GM12878 (cell line): ENCODE results near the gene NAP1L2. TPM values are rescaled to one million over a fixed set of nuclear protein-coding genes. Genes with fewer than 3 reads are reported as not detected.

ENCODE experiments used
- ATAC-seq: fragments of 200-7000 bp; cut with Tn5 transposase; 3 replicates; pipeline ENCODE4 v1.9.1; 2020; ENCODE audit warnings: mild to moderate bottlenecking, moderate library complexity
- BruUV-seq: library from RNA; stranded (reverse); fragments of 400-500 nt; replicated peaks from 2 replicates; lab custom pipeline; 2021; lab: Mats Ljungman, UMichigan
- CTCF ChIA-PET: fragments of 300-600 bp; sonication (Branson Sonifier 250); formaldehyde crosslinking; extraction: SDS; loops from one replicate; lab custom pipeline; 2021; ENCODE audit warnings: inconsistent platforms; lab: Yijun Ruan, JAX
- POLR2A ChIA-PET: fragments of 350-600 bp; formaldehyde crosslinking; extraction: SDS; loops from one replicate; lab custom pipeline; 2021; ENCODE audit warnings: inconsistent platforms; lab: Charles Lee
- RAD21 ChIA-PET: fragments of 300-600 bp; sonication (Branson Sonifier 250); formaldehyde crosslinking; loops from one replicate; lab custom pipeline; 2023; ENCODE audit warnings: antibody characterized with exemption; ENCODE audit not compliant: unreplicated experiment; lab: Charles Lee
- SMC1A ChIA-PET: fragments of 300-600 bp; sonication (Branson Sonifier 250); formaldehyde crosslinking; loops from one replicate; lab custom pipeline; 2023; ENCODE audit not compliant: unreplicated experiment, uncharacterized antibody; lab: Charles Lee
- DNase-seq: peaks from one replicate; pipeline ENCODE4 v3.0.0-alpha.2; 2011; ENCODE audit warnings: low read depth, low spot score
- FAIRE-seq: peaks from 3 replicates; lab custom pipeline; 2011; peaks lifted over from hg19 to GRCh38; lab: Jason Lieb, UNC
- H2AFZ ChIP-seq: 2 replicates; pipeline ENCODE4 v1.6.0; 2011; ENCODE audit warnings: low read depth, low read length, control low read depth; ENCODE audit not compliant: control insufficient read depth
- H3K27ac ChIP-seq: 2 replicates; pipeline ENCODE4 v1.5.1; 2011; ENCODE audit warnings: control low read depth; ENCODE audit not compliant: control insufficient read depth, insufficient read depth
- H3K27me3 ChIP-seq, 2 experiments: replicated peaks in 1 of 2; 2 replicates each; pipeline versions ENCODE4 v1.6.0 to v1.6.1; 2011; ENCODE audit warnings: low read length in 1 of 2; ENCODE audit not compliant: control insufficient read depth in 2 of 2, insufficient read depth in 2 of 2
- H3K36me3 ChIP-seq, 2 experiments: 2 replicates each; pipeline ENCODE4 v1.5.1; 2011; ENCODE audit warnings: low read length in 1 of 2; ENCODE audit not compliant: control insufficient read depth in 2 of 2, insufficient read depth in 2 of 2
- H3K4me1 ChIP-seq: 2 replicates; pipeline ENCODE4 v1.6.1; 2011; ENCODE audit warnings: mild to moderate bottlenecking, low read length, moderate library complexity, mixed read lengths; ENCODE audit not compliant: control insufficient read depth, insufficient read depth
- H3K4me2 ChIP-seq: 2 replicates; pipeline ENCODE4 v1.6.0; 2011; ENCODE audit warnings: control low read depth; ENCODE audit not compliant: control insufficient read depth, insufficient read depth
- H3K4me3 ChIP-seq: fragments of 200-600 bp; sonication (generic); 2 replicates; pipeline ENCODE4 v1.5.1; 2016
- H3K79me2 ChIP-seq: 2 replicates; pipeline ENCODE4 v1.6.0; 2011; ENCODE audit warnings: low read length; ENCODE audit not compliant: control insufficient read depth, insufficient read depth
- H3K9ac ChIP-seq: 2 replicates; pipeline ENCODE4 v1.8.0; 2011; ENCODE audit warnings: low read length, control low read depth, mixed read lengths; ENCODE audit not compliant: control insufficient read depth, insufficient read depth
- H3K9me3 ChIP-seq: replicated peaks from 3 replicates; pipeline ENCODE4 v1.5.1; 2011; ENCODE audit warnings: mild to moderate bottlenecking, low read length; ENCODE audit not compliant: control insufficient read depth, insufficient read depth
- H4K20me1 ChIP-seq: 2 replicates; pipeline ENCODE4 v1.6.0; 2011; ENCODE audit not compliant: control insufficient read depth, insufficient read depth
- ATF7 ChIP-seq: fragments of 450-650 bp; IDR thresholded peaks from 2 replicates; pipeline ENCODE4 v1.6.1; 2016; ENCODE audit warnings: low read depth, mild to moderate bottlenecking
- BACH1 ChIP-seq: fragments of 450-650 bp; IDR thresholded peaks from 2 replicates; pipeline ENCODE4 v1.6.1; 2017; ENCODE audit warnings: mild to moderate bottlenecking, borderline replicate concordance
- CEBPB ChIP-seq, 2 experiments: fragments of 150-350 bp in 1 of 2; IDR thresholded peaks; 2 replicates each; pipeline ENCODE4 v1.6.1; 2012 to 2014; ENCODE audit warnings: low read depth in 2 of 2, low read length in 2 of 2, borderline replicate concordance in 1 of 2, inconsistent platforms in 1 of 2
- ELK1 ChIP-seq: IDR thresholded peaks from 2 replicates; pipeline ENCODE4 v1.6.1; 2012; ENCODE audit warnings: low read depth, low read length, improper control_type of control experiment
- HCFC1 ChIP-seq: fragments of 150-350 bp; IDR thresholded peaks from 2 replicates; pipeline ENCODE4 v1.6.1; 2014; ENCODE audit warnings: low read length
- HDAC2 ChIP-seq: fragments of 200-600 bp; sonication (generic); IDR thresholded peaks from 2 replicates; pipeline ENCODE4 v1.6.1; 2017
- HDAC6 ChIP-seq: fragments of 200-600 bp; sonication (generic); IDR thresholded peaks from one replicate; pipeline ENCODE4 v1.8.0; 2017; ENCODE audit warnings: antibody characterized with exemption; ENCODE audit not compliant: unreplicated experiment
- HDGF ChIP-seq: fragments of 450-650 bp; IDR thresholded peaks from 2 replicates; pipeline ENCODE4 v1.6.1; 2016; ENCODE audit warnings: antibody characterized with exemption
- IRF4 ChIP-seq: IDR thresholded peaks from 2 replicates; pipeline ENCODE4 v1.6.1; 2011; ENCODE audit warnings: low read depth, low read length
- KDM1A ChIP-seq: fragments of 200-600 bp; sonication (generic); IDR thresholded peaks from 2 replicates; pipeline ENCODE4 v1.6.1; 2016; ENCODE audit warnings: borderline replicate concordance
- LARP7 ChIP-seq: fragments of 450-650 bp; IDR thresholded peaks from 2 replicates; pipeline ENCODE4 v1.6.1; 2017; ENCODE audit warnings: mild to moderate bottlenecking
- MTA2 ChIP-seq: fragments of 450-650 bp; IDR thresholded peaks from 2 replicates; pipeline ENCODE4 v1.6.1; 2016; ENCODE audit warnings: low read depth, mild to moderate bottlenecking, moderate library complexity
- PAX5 ChIP-seq: IDR thresholded peaks from 2 replicates; pipeline ENCODE4 v1.6.1; 2011; ENCODE audit warnings: low read depth, low read length, borderline replicate concordance
- PAX8 ChIP-seq: fragments of 450-650 bp; IDR thresholded peaks from 2 replicates; pipeline ENCODE4 v1.6.1; 2017; ENCODE audit warnings: mild to moderate bottlenecking, moderate library complexity
- RAD21 ChIP-seq: IDR thresholded peaks from 2 replicates; pipeline ENCODE4 v1.6.1; 2011; ENCODE audit warnings: mild to moderate bottlenecking, low read depth, low read length, moderate library complexity; ENCODE audit not compliant: insufficient read depth
- ZBTB4 ChIP-seq: fragments of 450-650 bp; formaldehyde crosslinking; IDR thresholded peaks from 2 replicates; pipeline ENCODE4 v1.4.0; 2022; ENCODE audit warnings: mild to moderate bottlenecking, moderate library complexity
- ZNF207 ChIP-seq: fragments of 450-650 bp; IDR thresholded peaks from 2 replicates; pipeline ENCODE4 v1.6.1; 2014; ENCODE audit warnings: antibody characterized with exemption, mild to moderate bottlenecking, borderline replicate concordance
- ZNF622 ChIP-seq: fragments of 450-650 bp; IDR thresholded peaks from 2 replicates; pipeline ENCODE4 v1.6.1; 2017; ENCODE audit warnings: mild to moderate bottlenecking, inconsistent platforms
- WGBS: methylation state at CpG from one replicate; pipeline ENCODE4 v1.1.6; 2016; ENCODE audit warnings: low lambda C conversion rate; ENCODE audit not compliant: insufficient replicate concordance, insufficient coverage; ENCODE audit errors: missing lambda C conversion rate; 5-methylcytosine and 5-hydroxymethylcytosine counted together
- in situ Hi-C: fragments of 300-500 bp; cut with MboI; formaldehyde crosslinking; loops from 9 replicates; pipeline ENCODE4 v1.14.3; 2018; ENCODE audit warnings: mixed read lengths
- intact Hi-C: fragments of 100-400 bp; cut with micrococcal nuclease; formaldehyde crosslinking; loops from one replicate; pipeline ENCODE4 v1.14.2; 2022; ENCODE audit not compliant: unreplicated experiment
- polyA plus RNA-seq, 11 experiments: library from polyadenylated mRNA; depleted of rRNA in 4 of 11; unstranded in 6 of 11; stranded (reverse) in 5 of 11; fragments of >200 nt; fragmentation: Nextera tagmentation in 4 of 11; fragmentation: Illumina TruSeq in 1 of 11; extraction: Ambion mirVana in 4 of 11; extraction: Trizol in 1 of 11; gene quantifications; 1 replicate in 1 of 11; 2 replicates in 10 of 11; pipeline versions ENCODE4 v1.2.1 to v1.2.3, GENCODE V29; 2011 to 2016; ENCODE audit warnings: inconsistent platforms in 2 of 11, missing spikeins in 2 of 11, low read depth in 1 of 11
- total RNA-seq, 4 experiments: library from RNA; depleted of rRNA in 3 of 4; stranded (reverse); fragments of >200 nt in 3 of 4; fragmentation: Illumina TruSeq in 1 of 4; extraction: Trizol in 1 of 4; gene quantifications; 2 replicates each; pipeline versions ENCODE4 v1.2.1 to v1.2.3, GENCODE V29; 2013 to 2021
- TF ChIP-seq, protein P1 (sequence below): IDR thresholded peaks from 2 replicates; pipeline ENCODE4 v1.6.1; 2012; ENCODE audit warnings: low read depth, low read length, improper control_type of control experiment
- TF ChIP-seq, protein P2 (sequence below): IDR thresholded peaks from 2 replicates; pipeline ENCODE4 v1.6.1; 2012; ENCODE audit warnings: low read length, inconsistent platforms

Gene NAP1L2
- total and polyA plus RNA-seq, 10 of the 15 experiments (the other 5 are each of a cell fraction or from before 2014, with no cell fraction given) = 0.05 to 4.9 (median 3.4) TPM

DNA sequence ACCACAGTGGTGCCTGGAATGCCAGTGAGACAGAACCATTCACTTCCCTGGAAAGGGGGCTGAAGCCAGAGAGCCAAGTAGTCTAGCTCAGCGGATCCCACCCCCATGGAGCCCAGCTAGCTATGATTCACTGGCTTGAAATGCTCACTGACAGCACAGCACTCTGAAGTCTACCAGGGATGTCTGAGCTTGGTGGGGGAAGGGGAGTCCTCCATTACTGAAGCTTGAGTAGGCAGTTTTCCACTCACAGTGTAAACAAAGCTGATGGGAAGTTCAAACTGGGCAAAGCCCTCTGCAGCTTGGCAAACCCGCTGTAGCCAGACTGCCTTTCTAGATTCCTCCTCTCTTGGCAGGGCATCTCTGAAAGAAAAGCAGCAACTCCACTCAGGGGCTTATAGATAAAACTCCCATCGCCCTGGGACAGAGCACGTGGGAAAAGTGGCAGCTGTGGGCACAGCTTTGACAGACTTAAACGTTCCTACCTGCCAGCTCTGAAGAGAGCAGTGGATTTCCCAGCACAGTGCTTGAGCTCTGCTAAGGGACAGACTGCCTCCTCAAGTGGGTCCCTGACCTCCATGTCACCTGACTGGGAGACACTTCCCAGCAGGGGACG, 32.0 kb downstream of the NAP1L2 start:
- intact Hi-C loops = no loop called here
- in situ Hi-C loops = no loop called here
- Histone ChIP-seq H3K27me3 (no peaks in the 10 kb centered on the region), H3K27ac (no peak overlapping the region), H3K4me2 (no peak overlapping the region), H2AFZ (no peak overlapping the region), H3K9me3 (no peaks in the 10 kb centered on the region), H4K20me1 (no peaks in the 10 kb centered on the region), H3K4me1 (no peaks in the 10 kb centered on the region), H3K79me2 (no peaks in the 10 kb centered on the region), H3K4me3 (no peak overlapping the region), H3K36me3 (no peaks in the 10 kb centered on the region), H3K9ac (no peak overlapping the region)
- TF ChIP-seq CEBPB (IDR thresholded peaks at IDR 0.05; ENCODE audit: borderline replicate concordance in 1 of 2, low read depth in 2 of 2, low read length in 2 of 2) (no peak), PAX8 (no peak), LARP7 (no peak), HDGF (no peak), KDM1A (no peak), BACH1 (no peak), ELK1 (no peak), HDAC2 (no peak), ZNF622 (no peak), MTA2 (no peak), RAD21 (no peak), ZBTB4 (CRISPR knock-in tag) (no peak), PAX5 (no peak), HDAC6 (no peak), ATF7 (no peak), HCFC1 (no peak), IRF4 (no peak), ZNF207 (no peak)
- TF ChIP-seq, protein P1, sequence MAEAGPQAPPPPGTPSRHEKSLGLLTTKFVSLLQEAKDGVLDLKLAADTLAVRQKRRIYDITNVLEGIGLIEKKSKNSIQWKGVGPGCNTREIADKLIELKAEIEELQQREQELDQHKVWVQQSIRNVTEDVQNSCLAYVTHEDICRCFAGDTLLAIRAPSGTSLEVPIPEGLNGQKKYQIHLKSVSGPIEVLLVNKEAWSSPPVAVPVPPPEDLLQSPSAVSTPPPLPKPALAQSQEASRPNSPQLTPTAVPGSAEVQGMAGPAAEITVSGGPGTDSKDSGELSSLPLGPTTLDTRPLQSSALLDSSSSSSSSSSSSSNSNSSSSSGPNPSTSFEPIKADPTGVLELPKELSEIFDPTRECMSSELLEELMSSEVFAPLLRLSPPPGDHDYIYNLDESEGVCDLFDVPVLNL = no peak
- TF ChIP-seq, protein P2, sequence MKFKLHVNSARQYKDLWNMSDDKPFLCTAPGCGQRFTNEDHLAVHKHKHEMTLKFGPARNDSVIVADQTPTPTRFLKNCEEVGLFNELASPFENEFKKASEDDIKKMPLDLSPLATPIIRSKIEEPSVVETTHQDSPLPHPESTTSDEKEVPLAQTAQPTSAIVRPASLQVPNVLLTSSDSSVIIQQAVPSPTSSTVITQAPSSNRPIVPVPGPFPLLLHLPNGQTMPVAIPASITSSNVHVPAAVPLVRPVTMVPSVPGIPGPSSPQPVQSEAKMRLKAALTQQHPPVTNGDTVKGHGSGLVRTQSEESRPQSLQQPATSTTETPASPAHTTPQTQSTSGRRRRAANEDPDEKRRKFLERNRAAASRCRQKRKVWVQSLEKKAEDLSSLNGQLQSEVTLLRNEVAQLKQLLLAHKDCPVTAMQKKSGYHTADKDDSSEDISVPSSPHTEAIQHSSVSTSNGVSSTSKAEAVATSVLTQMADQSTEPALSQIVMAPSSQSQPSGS = no peak
- RAD21 ChIA-PET = no interaction called here
- DNase-seq (no peak), ATAC-seq (no peak), FAIRE-seq (no peak)
- POLR2A ChIA-PET = no interaction called here
- CTCF ChIA-PET = no interaction called here
- SMC1A ChIA-PET = no interaction called here
- BruUV-seq = no TSS peak
- 16% methylated on average over 6 of the region's 6 CpGs for WGBS
